ENCODE results near the gene FAF2. TPM values are rescaled to one million over a fixed set of nuclear protein-coding genes. Genes with fewer than 3 reads are reported as not detected.

FAF2 gene
- total RNA-seq, 1 donor from 2014 or later: 32.3 TPM

GRCh38 chr5:176545737-176546509 lies 97.7 kb downstream of the FAF2 start:
- no peak for DNase-seq (ENCODE audit: low spot score)
- Histone ChIP-seq H3K27ac (no peak overlapping the region), H3K4me3 (no peak overlapping the region), H2AFZ (replicated peaks) (no peak overlapping the region), H3K79me2 (ENCODE audit: low read depth) (no peaks in the 10 kb centered on the region), H3K9me3 (ENCODE audit: low read depth) (no peaks in the 10 kb centered on the region), H3K36me3 (no peaks in the 10 kb centered on the region), H3K9ac (no peak overlapping the region), H3K4me1 (peaks cover 17% of the 10 kb centered on the region), H3K4me2 (no peak overlapping the region), H3F3A (ENCODE audit: low read depth) (peaks cover 14% of the 10 kb centered on the region), H4K20me1 (ENCODE audit: low read depth) (no peaks in the 10 kb centered on the region), H3K27me3 (peaks cover 46% of the 10 kb centered on the region)
- no peak overlapping the region for H3K27ac Mint-ChIP-seq
- TF ChIP-seq EZH2 (IDR thresholded peaks at IDR 0.05) (no peak), CTCF (IDR thresholded peaks at IDR 0.05) (no peak)
- H3K36me3 Mint-ChIP-seq: no peaks in the 10 kb centered on the region
- H3K4me3 Mint-ChIP-seq: no peak overlapping the region
- H3K4me1 Mint-ChIP-seq: peaks cover 24% of the 10 kb centered on the region
- H3K27me3 Mint-ChIP-seq (ENCODE audit: insufficient read depth, low read depth): peaks cover 17% of the 10 kb centered on the region
- H3K9me3 Mint-ChIP-seq: no peaks in the 10 kb centered on the region

- no peaks in the 10 kb centered on the region for H3K79me2 ChIP-seq (ENCODE audit: low read depth)
- H3K27ac Mint-ChIP-seq: no peak overlapping the region
Measured at GRCh38 chr5:176547802-176548201, 99.6 kb downstream of the FAF2 start.

GRCh38 chr5:176548967-176549444 lies 100.8 kb downstream of the FAF2 start, which contains the start of gene CDHR2:
TSS of gene CDHR2 (plus strand) at chr5:176549342. CDS start at chr5:176565353, 16,011 bp downstream.
- peaks cover 3% of the 10 kb centered on the region for H3K4me1 ChIP-seq
- Mint-ChIP-seq H3K9me3 (no peaks in the 10 kb centered on the region), H3K36me3 (no peaks in the 10 kb centered on the region), H3K4me3 (no peak within 1 kb of the TSS), H3K4me1 (peaks cover 26% of the 10 kb centered on the region), H3K27me3 (ENCODE audit: insufficient read depth, low read depth) (peaks cover 15% of the 10 kb centered on the region), H3K27ac (no peak within 1 kb of the TSS)
- no peak within 1 kb of the TSS for H3K27ac ChIP-seq
- H3K79me2 ChIP-seq (ENCODE audit: low read depth): no peaks in the 10 kb centered on the region
- no peaks in the 10 kb centered on the region for H4K20me1 ChIP-seq (ENCODE audit: low read depth)
- no peak for DNase-seq (ENCODE audit: low spot score)
- H3K9ac ChIP-seq: no peak within 1 kb of the TSS
- H3K36me3 ChIP-seq: no peaks in the 10 kb centered on the region
- H3K4me3 ChIP-seq: no peak within 1 kb of the TSS
- H3K27me3 ChIP-seq: peaks cover 23% of the 10 kb centered on the region
- TF ChIP-seq CTCF (IDR thresholded peaks at IDR 0.05) (no peak), EZH2phosphoT487 (IDR thresholded peaks at IDR 0.05) (no peak), EZH2 (IDR thresholded peaks at IDR 0.05) (no peak)
- no peaks in the 10 kb centered on the region for H3K9me3 ChIP-seq (ENCODE audit: low read depth)
- no peak within 1 kb of the TSS for H3K4me2 ChIP-seq
- no peaks in the 10 kb centered on the region for H3F3A ChIP-seq (ENCODE audit: low read depth)
- no peak within 1 kb of the TSS for H2AFZ ChIP-seq (replicated peaks)

More at GRCh38 chr5:176547802-176548201, 99.6 kb downstream of the FAF2 start:
- no peak overlapping the region for H3K27ac ChIP-seq
- no peak overlapping the region for H3K4me2 ChIP-seq
- H4K20me1 ChIP-seq (ENCODE audit: low read depth): no peaks in the 10 kb centered on the region
- Mint-ChIP-seq H3K27me3 (ENCODE audit: insufficient read depth, low read depth) (peaks cover 13% of the 10 kb centered on the region), H3K36me3 (no peaks in the 10 kb centered on the region), H3K9me3 (no peaks in the 10 kb centered on the region), H3K4me1 (peaks cover 17% of the 10 kb centered on the region), H3K4me3 (no peak overlapping the region)
- no peak overlapping the region for H3K4me3 ChIP-seq
- H3K4me1 ChIP-seq: peaks cover 3% of the 10 kb centered on the region
- DNase-seq (ENCODE audit: low spot score): no peak
- no peak overlapping the region for H3K9ac ChIP-seq
- H2AFZ ChIP-seq (replicated peaks): no peak overlapping the region
- peaks cover under 1% of the 10 kb centered on the region for H3F3A ChIP-seq (ENCODE audit: low read depth)
- H3K36me3 ChIP-seq: no peaks in the 10 kb centered on the region
- peaks cover 33% of the 10 kb centered on the region for H3K27me3 ChIP-seq
- TF ChIP-seq CTCF (IDR thresholded peaks at IDR 0.05): no peak
- TF ChIP-seq EZH2phosphoT487 (IDR thresholded peaks at IDR 0.05): no peak
- TF ChIP-seq EZH2 (IDR thresholded peaks at IDR 0.05): no peak
- no peaks in the 10 kb centered on the region for H3K9me3 ChIP-seq (ENCODE audit: low read depth)

Measured in neural progenitor cell (in vitro differentiated cells).